Large intestine (tissue), 3 donors: ENCODE results near the gene FOXK1. TPM values are rescaled to one million over a fixed set of nuclear protein-coding genes. Genes with fewer than 3 reads are reported as not detected.

Source experiments
- DNase-seq, 2 donors: peaks; one replicate each; pipeline versions ENCODE4 v3.0.0 to v3.0.0-alpha.2; 2013
- H3K27ac ChIP-seq: one replicate; pipeline ENCODE4 v1.5.1; 2013; ENCODE audit warnings: low read length
- H3K27me3 ChIP-seq: 2 replicates; pipeline ENCODE4 v1.6.1; 2013; ENCODE audit warnings: low read length; ENCODE audit not compliant: control insufficient read depth, insufficient read depth
- H3K36me3 ChIP-seq: 2 replicates; pipeline ENCODE4 v1.6.1; 2013; ENCODE audit warnings: low read length; ENCODE audit not compliant: control insufficient read depth, insufficient read depth
- H3K4me1 ChIP-seq: one replicate; pipeline ENCODE4 v1.6.1; 2013; ENCODE audit warnings: low read length; ENCODE audit not compliant: control insufficient read depth, insufficient read depth
- H3K4me3 ChIP-seq: one replicate; pipeline ENCODE4 v1.5.1; 2013; ENCODE audit warnings: low read length
- H3K9me3 ChIP-seq: one replicate; pipeline ENCODE4 v1.6.1; 2013; ENCODE audit warnings: mild to moderate bottlenecking, low read depth, low read length, moderate library complexity; ENCODE audit not compliant: control insufficient read depth
- WGBS: methylation state at CpG from one replicate; pipeline ENCODE4 v1.1.5; 2013; ENCODE audit warnings: low lambda C conversion rate; ENCODE audit not compliant: insufficient coverage; 5-methylcytosine and 5-hydroxymethylcytosine counted together
- polyA plus RNA-seq: library from polyadenylated mRNA; unstranded; fragments of 120-200 nt; gene quantifications from one replicate; pipeline ENCODE4 v1.2.1, GENCODE V29; 2013

Gene FOXK1
- polyA plus RNA-seq, 1 donor = 11.6 TPM

GRCh38 chr7:4648111-4648510 lies 34.0 kb upstream of the FOXK1 start:
- no peak for DNase-seq
- Histone ChIP-seq H3K27me3 (no peaks in the 10 kb centered on the region), H3K27ac (no peak overlapping the region), H3K36me3 (no peaks in the 10 kb centered on the region), H3K4me3 (no peak overlapping the region), H3K9me3 (no peaks in the 10 kb centered on the region), H3K4me1 (peaks cover 20% of the 10 kb centered on the region)
- WGBS = no CpG with 5 or more reads among the region's 7 CpGs

- Histone ChIP-seq H3K4me1 (peaks cover 20% of the 10 kb centered on the region), H3K27me3 (no peaks in the 10 kb centered on the region), H3K27ac (peak overlapping the region; percentile 91), H3K9me3 (no peaks in the 10 kb centered on the region), H3K36me3 (no peaks in the 10 kb centered on the region), H3K4me3 (no peak overlapping the region)
- WGBS = 80% methylated on average over 2 of the region's 18 CpGs
- peak; percentile 56 to 82 for DNase-seq
Observed at GRCh38 chr7:4650433-4651047, 31.6 kb upstream of the FOXK1 start.

- WGBS = 80% methylated on average over 1 of the region's 5 CpGs
- H3K9me3 ChIP-seq = no peaks in the 10 kb centered on the region
- no peak overlapping the region for H3K27ac ChIP-seq
- H3K27me3 ChIP-seq = no peaks in the 10 kb centered on the region
- H3K4me1 ChIP-seq = peaks cover 20% of the 10 kb centered on the region
- H3K4me3 ChIP-seq = no peak overlapping the region
- DNase-seq = no peak
- no peaks in the 10 kb centered on the region for H3K36me3 ChIP-seq
Observed at GRCh38 chr7:4653771-4654170, 28.3 kb upstream of the FOXK1 start.

GRCh38 chr7:4655311-4655710 lies 26.8 kb upstream of the FOXK1 start:
- no peak overlapping the region for H3K27ac ChIP-seq
- no peak for DNase-seq
- H3K4me3 ChIP-seq = no peak overlapping the region
- H3K4me1 ChIP-seq = peaks cover 15% of the 10 kb centered on the region
- H3K27me3 ChIP-seq = no peaks in the 10 kb centered on the region
- H3K36me3 ChIP-seq = no peaks in the 10 kb centered on the region
- no CpG with 5 or more reads among the region's 2 CpGs for WGBS
- H3K9me3 ChIP-seq = no peaks in the 10 kb centered on the region

- WGBS = no CpG with 5 or more reads among the region's 4 CpGs
- Histone ChIP-seq H3K36me3 (no peaks in the 10 kb centered on the region), H3K4me1 (peaks cover 9% of the 10 kb centered on the region), H3K9me3 (no peaks in the 10 kb centered on the region), H3K27ac (no peak overlapping the region), H3K4me3 (no peak overlapping the region), H3K27me3 (no peaks in the 10 kb centered on the region)
- no peak for DNase-seq
Observed at GRCh38 chr7:4655896-4656295, 26.2 kb upstream of the FOXK1 start.

GRCh38 chr7:4657640-4658417 lies 24.3 kb upstream of the FOXK1 start:
- Histone ChIP-seq H3K27ac (no peak overlapping the region), H3K9me3 (no peaks in the 10 kb centered on the region), H3K4me3 (no peak overlapping the region), H3K36me3 (no peaks in the 10 kb centered on the region), H3K27me3 (no peaks in the 10 kb centered on the region), H3K4me1 (no peaks in the 10 kb centered on the region)
- DNase-seq = no peak
- WGBS = 100% methylated on average over 1 of the region's 4 CpGs

- DNase-seq = no peak
- Histone ChIP-seq H3K27ac (no peak overlapping the region), H3K9me3 (no peaks in the 10 kb centered on the region), H3K4me3 (no peak overlapping the region), H3K36me3 (no peaks in the 10 kb centered on the region), H3K27me3 (no peaks in the 10 kb centered on the region), H3K4me1 (no peaks in the 10 kb centered on the region)
- WGBS = no CpG with 5 or more reads among the region's 2 CpGs
Observed at GRCh38 chr7:4659551-4660286, 22.4 kb upstream of the FOXK1 start.

GRCh38 chr7:4661871-4662270 lies 20.2 kb upstream of the FOXK1 start:
- Histone ChIP-seq H3K36me3 (no peaks in the 10 kb centered on the region), H3K4me1 (no peaks in the 10 kb centered on the region), H3K27ac (no peak overlapping the region), H3K4me3 (no peak overlapping the region), H3K27me3 (no peaks in the 10 kb centered on the region), H3K9me3 (no peaks in the 10 kb centered on the region)
- no peak for DNase-seq
- WGBS = no CpG with 5 or more reads among the region's 8 CpGs

- H3K4me3 ChIP-seq = no peak overlapping the region
- H3K27me3 ChIP-seq = no peaks in the 10 kb centered on the region
- no peak for DNase-seq
- H3K36me3 ChIP-seq = no peaks in the 10 kb centered on the region
- 76% methylated on average over 3 of the region's 17 CpGs for WGBS
- H3K4me1 ChIP-seq = no peaks in the 10 kb centered on the region
- H3K27ac ChIP-seq = no peak overlapping the region
- H3K9me3 ChIP-seq = no peaks in the 10 kb centered on the region
Observed at GRCh38 chr7:4663239-4664018, 18.7 kb upstream of the FOXK1 start.

GRCh38 chr7:4665661-4666060 lies 16.4 kb upstream of the FOXK1 start:
- Histone ChIP-seq H3K9me3 (no peaks in the 10 kb centered on the region), H3K36me3 (no peaks in the 10 kb centered on the region), H3K27me3 (no peaks in the 10 kb centered on the region), H3K4me1 (no peaks in the 10 kb centered on the region), H3K4me3 (no peak overlapping the region), H3K27ac (peak overlapping the region; percentile 33)
- no peak for DNase-seq
- WGBS = 56% methylated on average over 2 of the region's 2 CpGs
